ENCODE results near the gene GLDC.

DNA sequence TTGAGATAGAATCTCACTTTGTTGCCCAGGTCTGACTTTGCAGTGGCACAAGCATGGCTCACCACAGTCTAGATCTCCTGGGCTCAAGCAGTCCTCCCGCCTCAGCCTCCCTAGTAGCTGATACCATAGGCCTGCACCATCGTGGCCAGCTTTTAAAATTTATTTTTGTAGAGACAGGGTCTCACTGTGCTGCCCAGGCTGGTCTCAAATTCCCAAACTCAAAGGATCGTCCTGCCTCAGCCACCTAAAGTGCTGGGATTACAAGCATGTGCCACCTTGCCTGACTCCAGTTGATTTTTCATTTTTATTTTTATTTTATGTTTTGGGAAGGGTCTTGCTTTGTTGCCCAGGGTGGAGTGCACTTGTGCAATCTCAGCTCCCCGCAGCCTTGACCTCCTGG is 41.7 kb upstream of the GLDC start:
- TF ChIP-seq, protein P1, sequence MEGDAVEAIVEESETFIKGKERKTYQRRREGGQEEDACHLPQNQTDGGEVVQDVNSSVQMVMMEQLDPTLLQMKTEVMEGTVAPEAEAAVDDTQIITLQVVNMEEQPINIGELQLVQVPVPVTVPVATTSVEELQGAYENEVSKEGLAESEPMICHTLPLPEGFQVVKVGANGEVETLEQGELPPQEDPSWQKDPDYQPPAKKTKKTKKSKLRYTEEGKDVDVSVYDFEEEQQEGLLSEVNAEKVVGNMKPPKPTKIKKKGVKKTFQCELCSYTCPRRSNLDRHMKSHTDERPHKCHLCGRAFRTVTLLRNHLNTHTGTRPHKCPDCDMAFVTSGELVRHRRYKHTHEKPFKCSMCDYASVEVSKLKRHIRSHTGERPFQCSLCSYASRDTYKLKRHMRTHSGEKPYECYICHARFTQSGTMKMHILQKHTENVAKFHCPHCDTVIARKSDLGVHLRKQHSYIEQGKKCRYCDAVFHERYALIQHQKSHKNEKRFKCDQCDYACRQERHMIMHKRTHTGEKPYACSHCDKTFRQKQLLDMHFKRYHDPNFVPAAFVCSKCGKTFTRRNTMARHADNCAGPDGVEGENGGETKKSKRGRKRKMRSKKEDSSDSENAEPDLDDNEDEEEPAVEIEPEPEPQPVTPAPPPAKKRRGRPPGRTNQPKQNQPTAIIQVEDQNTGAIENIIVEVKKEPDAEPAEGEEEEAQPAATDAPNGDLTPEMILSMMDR (IDR thresholded peaks at IDR 0.05) = no peak
- TF ChIP-seq POLR2A (IDR thresholded peaks at IDR 0.05; ENCODE audit: low read depth) (no peak), POLR2AphosphoS5 (IDR thresholded peaks at IDR 0.05) (no peak), EP300 (IDR thresholded peaks at IDR 0.05) (no peak)
